CD4-positive, alpha-beta T cell treated with Interleukin-4 for 4 hours (primary cell): ENCODE data around the gene CDH6.

Experiments
- DNase-seq: peaks from one replicate; pipeline ENCODE4 v3.0.0-alpha.2; 2020

Gene CDH6

GRCh38 chr5:31255041-31255440, 61.6 kb downstream of the CDH6 start:
- DNase-seq = no peak

- no peak for DNase-seq
Observed at GRCh38 chr5:31268256-31268655, 74.8 kb downstream of the CDH6 start.

- no peak for DNase-seq
Observed at GRCh38 chr5:31268686-31269085, 75.2 kb downstream of the CDH6 start.

- DNase-seq = no peak
Observed at GRCh38 chr5:31269259-31269658, 75.8 kb downstream of the CDH6 start.

- DNase-seq = no peak
Observed at GRCh38 chr5:31270396-31270795, 76.9 kb downstream of the CDH6 start.

- no peak for DNase-seq
Observed at GRCh38 chr5:31271567-31271966, 78.1 kb downstream of the CDH6 start.

- DNase-seq = no peak
Observed at GRCh38 chr5:31273161-31273560, 79.7 kb downstream of the CDH6 start.

- DNase-seq = no peak
Observed at GRCh38 chr5:31273631-31274378, 80.3 kb downstream of the CDH6 start.

- DNase-seq = no peak
Observed at GRCh38 chr5:31280210-31280609, 86.7 kb downstream of the CDH6 start.

GRCh38 chr5:31283326-31283725, 89.8 kb downstream of the CDH6 start:
- no peak for DNase-seq

GRCh38 chr5:31285025-31285424, 91.5 kb downstream of the CDH6 start:
- DNase-seq = no peak

- DNase-seq = no peak
Observed at GRCh38 chr5:31287985-31288384, 94.5 kb downstream of the CDH6 start.

GRCh38 chr5:31289429-31289828, 95.9 kb downstream of the CDH6 start:
- no peak for DNase-seq

GRCh38 chr5:31291323-31291854, 97.9 kb downstream of the CDH6 start:
- DNase-seq = no peak

- no peak for DNase-seq
Observed at GRCh38 chr5:31300501-31300900, 107.0 kb downstream of the CDH6 start.

GRCh38 chr5:31301833-31302232, 108.3 kb downstream of the CDH6 start:
- no peak for DNase-seq

- DNase-seq = no peak
Observed at GRCh38 chr5:31303688-31304087, 110.2 kb downstream of the CDH6 start.

GRCh38 chr5:31317665-31318064, 124.2 kb downstream of the CDH6 start:
- DNase-seq = no peak

- no peak for DNase-seq
Observed at GRCh38 chr5:31319335-31319734, 125.8 kb downstream of the CDH6 start.

- no peak for DNase-seq
Observed at GRCh38 chr5:31322946-31323345, 129.5 kb downstream of the CDH6 start.

- no peak for DNase-seq
Observed at GRCh38 chr5:31324842-31325241, 131.4 kb downstream of the CDH6 start.

- DNase-seq = no peak
Observed at GRCh38 chr5:31328040-31328733, 134.7 kb downstream of the CDH6 start.

- DNase-seq = no peak
Observed at GRCh38 chr5:31329715-31330114, 136.2 kb downstream of the CDH6 start.

- no peak for DNase-seq
Observed at GRCh38 chr5:31332160-31332559, 138.7 kb downstream of the CDH6 start.
